PC-9 (cell line): Measurements from ENCODE around the gene NAV3.

Experiments
- CTCF ChIP-seq: fragments of 200-600 bp; sonication (generic); conservative IDR thresholded peaks from 2 replicates; pipeline ENCODE4 v1.6.1; 2017; ENCODE audit warnings: mixed run types, antibody characterized with exemption, mild to moderate bottlenecking, moderate library complexity
- EZH2 ChIP-seq: fragments of 200-600 bp; sonication (generic); IDR thresholded peaks from 2 replicates; pipeline ENCODE4 v1.8.0; 2017; ENCODE audit warnings: antibody characterized with exemption, low read depth

DNA sequence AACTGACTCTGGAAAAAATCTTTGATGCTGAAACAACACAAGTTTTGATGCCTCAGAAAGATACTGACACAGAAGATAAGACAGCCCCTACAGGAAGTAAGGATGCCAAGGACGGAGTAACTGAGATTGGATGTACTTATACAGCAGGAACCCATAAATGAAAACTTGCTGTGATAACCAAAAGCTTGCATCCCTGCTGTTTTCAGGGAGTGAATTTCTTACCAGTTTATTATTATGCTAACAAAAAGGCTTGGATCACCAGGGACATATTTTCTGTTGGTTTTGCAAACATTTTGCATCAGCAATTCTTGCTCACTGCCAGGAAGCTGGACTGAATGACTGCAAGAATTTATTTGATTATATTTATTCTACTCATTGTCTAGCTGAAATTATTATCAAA is 197.7 kb downstream of the NAV3 start:
- TF ChIP-seq EZH2 (no peak), CTCF (no peak)
